Fibroblast of the aortic adventitia (primary cell): Measurements from ENCODE around the gene STIM2. TPM values are rescaled to one million over a fixed set of nuclear protein-coding genes. Genes with fewer than 3 reads are reported as not detected.
"Not testable (repeated sequence)": the region's sequence is repeated elsewhere in the genome, so short reads cannot be mapped to it uniquely, and the experiment has no call there.

ENCODE experiments used
- DNase-seq: peaks from one replicate; pipeline ENCODE4 v3.0.0-alpha.2; 2010; ENCODE audit warnings: low read depth
- H3K4me3 ChIP-seq: 2 replicates; pipeline ENCODE4 v1.5.1; 2011; ENCODE audit warnings: low read depth, mild to moderate bottlenecking, control low read depth, low read length, moderate library complexity
- CTCF ChIP-seq: IDR thresholded peaks from 2 replicates; pipeline ENCODE4 v1.5.1; 2011; ENCODE audit warnings: mild to moderate bottlenecking, low read length, control low read depth, inconsistent platforms; ENCODE audit not compliant: insufficient read depth
- total RNA-seq: library from RNA; depleted of rRNA; stranded (reverse); fragments of >200 nt; gene quantifications from 2 replicates; pipeline ENCODE4 v1.2.3, GENCODE V29; 2012; ENCODE audit warnings: low replicate concordance

STIM2 gene
- total RNA-seq, 1 donor: 31.2 TPM

- DNase-seq: peak; percentile 19
- no peak for TF ChIP-seq CTCF
Measured at GRCh38 chr4:26893491-26893890, 32.9 kb downstream of the STIM2 start.

DNA sequence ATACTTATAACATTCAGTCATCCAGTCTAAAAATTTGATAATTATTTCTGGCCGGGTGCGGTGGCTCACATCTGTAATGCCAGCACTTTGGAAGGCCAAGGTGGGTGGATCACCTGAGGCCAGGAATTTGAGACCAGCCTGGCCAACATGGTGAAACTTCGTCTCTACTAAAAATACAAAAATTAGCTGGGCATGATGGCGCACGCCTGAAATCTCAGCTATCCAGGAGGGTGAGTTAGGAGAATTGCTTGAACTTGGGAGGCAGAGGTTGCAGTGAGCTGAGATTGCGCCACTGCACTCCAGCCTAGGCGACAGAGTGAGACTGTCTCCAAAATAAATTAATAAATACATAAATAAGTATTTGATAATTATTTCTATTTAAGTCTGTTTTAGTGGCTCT, 34.2 kb downstream of the STIM2 start:
- not testable (repeated sequence) for H3K4me3 ChIP-seq, DNase-seq

More at GRCh38 chr4:26893491-26893890, 32.9 kb downstream of the STIM2 start:
- no peak overlapping the region for H3K4me3 ChIP-seq

GRCh38 chr4:26896636-26897035, 36.0 kb downstream of the STIM2 start:
- peak; percentile 32 for DNase-seq
- H3K4me3 ChIP-seq: no peak overlapping the region
- TF ChIP-seq CTCF: no peak

DNA sequence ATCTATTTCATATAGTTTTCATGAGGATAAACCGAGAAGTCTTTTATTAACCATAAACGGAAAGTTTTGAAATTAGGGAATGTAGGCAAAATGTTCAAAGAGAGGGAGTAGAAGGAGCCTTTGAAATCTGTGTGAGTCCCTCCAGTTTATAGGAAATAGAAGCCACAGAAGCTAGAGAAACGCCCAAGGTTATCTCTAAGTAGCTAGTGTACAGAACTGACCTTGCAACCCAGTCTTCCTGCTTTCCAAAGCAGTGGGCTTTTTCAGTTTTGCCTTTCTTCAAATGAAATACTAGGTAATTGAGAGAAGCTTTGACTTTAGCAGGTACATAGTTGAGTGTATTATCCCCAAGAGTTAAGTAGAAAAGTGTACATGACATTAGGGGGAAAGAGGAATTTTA, 39.4 kb downstream of the STIM2 start:
- no peak for DNase-seq
- no peak overlapping the region for H3K4me3 ChIP-seq
- no peak for TF ChIP-seq CTCF

- no peak for DNase-seq
- TF ChIP-seq CTCF: no peak
- no peak overlapping the region for H3K4me3 ChIP-seq
Measured at GRCh38 chr4:26900765-26901164, 40.1 kb downstream of the STIM2 start.

DNA sequence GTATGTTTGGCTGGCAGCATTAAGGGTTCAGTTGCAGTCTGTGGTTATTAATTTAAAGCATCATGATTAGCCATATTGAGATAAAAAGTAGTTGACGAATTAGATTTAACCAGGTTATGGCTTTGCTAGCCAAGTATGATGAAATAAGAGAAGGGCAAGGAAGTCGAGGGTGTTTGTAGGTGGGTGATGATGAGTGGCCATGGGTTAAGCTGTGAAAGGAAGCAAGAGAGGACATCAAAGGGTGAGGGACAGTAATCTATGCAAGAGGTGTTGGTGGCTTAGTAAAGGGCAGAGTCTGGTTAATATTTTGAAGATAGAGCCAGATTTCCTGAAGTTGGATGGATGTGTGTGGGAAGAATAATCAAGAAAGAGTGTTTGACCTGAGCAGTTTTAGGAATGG, 44.5 kb downstream of the STIM2 start:
- no peak for DNase-seq
- H3K4me3 ChIP-seq: no peak overlapping the region
- no peak for TF ChIP-seq CTCF

GRCh38 chr4:26907731-26908599, 47.3 kb downstream of the STIM2 start:
- DNase-seq: no peak
- no peak for TF ChIP-seq CTCF
- H3K4me3 ChIP-seq: no peak overlapping the region
